ENCODE results near the gene ADAM21.
"Not testable (repeated sequence)": the region's sequence is repeated elsewhere in the genome, so short reads cannot be mapped to it uniquely, and the experiment has no call there.

DNA sequence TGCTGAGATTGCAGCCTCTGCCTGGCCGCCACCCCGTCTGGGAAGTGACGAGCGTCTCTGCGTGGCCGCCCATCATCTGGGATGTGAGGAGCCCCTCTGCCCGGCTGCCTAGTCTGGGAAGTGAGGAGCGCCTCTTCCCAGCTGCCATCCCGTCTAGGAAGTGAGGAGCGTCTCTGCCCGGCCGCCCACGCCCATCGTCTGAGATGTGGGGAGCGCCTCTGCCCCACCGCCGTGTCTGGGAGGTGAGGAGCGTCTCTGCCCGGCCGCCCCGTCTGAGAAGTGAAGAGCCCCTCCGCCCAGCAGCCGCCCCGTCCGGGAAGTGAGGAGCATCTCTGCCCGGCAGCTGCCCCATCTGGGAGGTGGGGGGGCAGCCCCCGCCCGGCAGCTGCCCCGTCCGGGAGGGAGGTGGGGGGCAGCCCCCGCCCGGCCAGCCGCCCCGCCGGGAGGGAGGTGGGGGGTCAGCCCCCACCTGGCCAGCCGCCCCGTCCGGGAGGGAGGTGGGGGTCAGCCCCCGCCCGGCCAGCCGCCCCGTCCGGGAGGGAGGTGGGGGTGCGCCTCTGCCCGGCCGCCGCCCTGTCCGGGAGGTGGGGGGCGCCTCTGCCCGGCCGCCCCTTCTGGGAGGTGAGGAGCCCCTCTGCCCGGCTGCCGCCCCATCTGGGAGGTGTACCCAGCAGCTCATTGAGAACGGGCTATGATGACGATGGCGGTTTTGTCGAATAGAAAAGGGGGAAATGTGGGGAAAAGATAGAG is 25.6 kb downstream of the ADAM21 start:
- TF ChIP-seq, protein P1, sequence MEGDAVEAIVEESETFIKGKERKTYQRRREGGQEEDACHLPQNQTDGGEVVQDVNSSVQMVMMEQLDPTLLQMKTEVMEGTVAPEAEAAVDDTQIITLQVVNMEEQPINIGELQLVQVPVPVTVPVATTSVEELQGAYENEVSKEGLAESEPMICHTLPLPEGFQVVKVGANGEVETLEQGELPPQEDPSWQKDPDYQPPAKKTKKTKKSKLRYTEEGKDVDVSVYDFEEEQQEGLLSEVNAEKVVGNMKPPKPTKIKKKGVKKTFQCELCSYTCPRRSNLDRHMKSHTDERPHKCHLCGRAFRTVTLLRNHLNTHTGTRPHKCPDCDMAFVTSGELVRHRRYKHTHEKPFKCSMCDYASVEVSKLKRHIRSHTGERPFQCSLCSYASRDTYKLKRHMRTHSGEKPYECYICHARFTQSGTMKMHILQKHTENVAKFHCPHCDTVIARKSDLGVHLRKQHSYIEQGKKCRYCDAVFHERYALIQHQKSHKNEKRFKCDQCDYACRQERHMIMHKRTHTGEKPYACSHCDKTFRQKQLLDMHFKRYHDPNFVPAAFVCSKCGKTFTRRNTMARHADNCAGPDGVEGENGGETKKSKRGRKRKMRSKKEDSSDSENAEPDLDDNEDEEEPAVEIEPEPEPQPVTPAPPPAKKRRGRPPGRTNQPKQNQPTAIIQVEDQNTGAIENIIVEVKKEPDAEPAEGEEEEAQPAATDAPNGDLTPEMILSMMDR (IDR thresholded peaks at IDR 0.05; ENCODE audit: extremely low read depth in 1 of 2, insufficient read depth in 1 of 2, low read depth in 1 of 2, low read length in 2 of 2): not testable (repeated sequence)
- TF ChIP-seq MYC (IDR thresholded peaks at IDR 0.05; ENCODE audit: low read depth, low read length); POLR2A (IDR thresholded peaks at IDR 0.05; ENCODE audit: low read depth, low read length); EZH2 (IDR thresholded peaks at IDR 0.05; ENCODE audit: borderline replicate concordance, low read depth, low read length, severe bottlenecking); POLR2AphosphoS5 (IDR thresholded peaks at IDR 0.05; ENCODE audit: insufficient read depth, low read depth, low read length); JUN (IDR thresholded peaks at IDR 0.05; ENCODE audit: borderline replicate concordance, insufficient read depth, insufficient read length, low read depth): not testable (repeated sequence)
- TF ChIP-seq, protein P2, sequence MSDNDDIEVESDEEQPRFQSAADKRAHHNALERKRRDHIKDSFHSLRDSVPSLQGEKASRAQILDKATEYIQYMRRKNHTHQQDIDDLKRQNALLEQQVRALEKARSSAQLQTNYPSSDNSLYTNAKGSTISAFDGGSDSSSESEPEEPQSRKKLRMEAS (IDR thresholded peaks at IDR 0.05; ENCODE audit: insufficient read depth, insufficient read length): not testable (repeated sequence)

Measured in endothelial cell of umbilical vein (primary cell).